GM19023 (cell line): Measurements from ENCODE around the gene MEF2C.

Source experiments
- ATAC-seq: cut with Tn5 transposase; IDR thresholded peaks from one replicate; pipeline ENCODE4 v1.9.1; 2021; ENCODE audit warnings: mild to moderate bottlenecking, moderate library complexity; ENCODE audit not compliant: unreplicated experiment

Gene MEF2C

GRCh38 chr5:88889189-88890069, 6.4 kb upstream of the MEF2C start:
- ATAC-seq: peak; percentile 56

DNA sequence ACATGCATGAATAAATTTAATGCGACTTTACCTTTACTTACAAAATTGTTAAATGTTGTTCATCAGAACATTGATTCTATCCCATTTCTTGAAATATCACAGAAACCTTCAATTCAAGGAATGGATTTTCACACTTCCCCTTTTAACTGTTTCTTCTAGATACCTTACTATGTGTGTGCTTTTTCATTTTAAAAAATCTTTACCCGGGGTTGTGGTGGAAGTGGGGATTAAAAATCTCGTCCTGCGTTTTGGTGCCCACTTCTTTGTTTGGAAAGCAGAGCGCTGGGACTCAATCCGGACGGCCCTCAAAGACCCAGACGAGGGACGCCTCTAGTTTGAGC, 5.8 kb upstream of the MEF2C start:
- peak; percentile 2 for ATAC-seq

GRCh38 chr5:88888291-88888690, 5.3 kb upstream of the MEF2C start:
- ATAC-seq: no peak

DNA sequence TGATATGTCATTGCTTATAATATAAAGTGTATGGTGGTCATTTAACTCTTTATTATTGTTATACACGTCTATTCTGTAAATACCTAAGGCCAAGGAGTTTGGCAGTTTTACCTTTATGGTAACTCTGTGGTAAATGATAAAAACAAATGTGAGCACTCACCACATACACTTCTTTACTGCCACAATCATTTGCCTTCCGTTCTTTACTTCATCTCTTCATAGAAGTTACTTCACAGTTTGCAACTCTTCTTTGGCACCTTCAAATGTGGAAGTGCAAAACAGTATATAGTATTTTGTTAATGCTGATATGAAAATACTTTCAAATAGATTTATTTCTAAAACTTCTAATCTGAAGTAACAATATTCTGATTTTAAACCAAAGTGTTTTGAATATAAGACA, 4.4 kb upstream of the MEF2C start:
- no peak for ATAC-seq

GRCh38 chr5:88886746-88887341, 3.9 kb upstream of the MEF2C start:
- ATAC-seq: no peak

GRCh38 chr5:88886252-88886651, 3.3 kb upstream of the MEF2C start:
- no peak for ATAC-seq

GRCh38 chr5:88885002-88885401, 2.0 kb upstream of the MEF2C start:
- ATAC-seq: no peak

DNA sequence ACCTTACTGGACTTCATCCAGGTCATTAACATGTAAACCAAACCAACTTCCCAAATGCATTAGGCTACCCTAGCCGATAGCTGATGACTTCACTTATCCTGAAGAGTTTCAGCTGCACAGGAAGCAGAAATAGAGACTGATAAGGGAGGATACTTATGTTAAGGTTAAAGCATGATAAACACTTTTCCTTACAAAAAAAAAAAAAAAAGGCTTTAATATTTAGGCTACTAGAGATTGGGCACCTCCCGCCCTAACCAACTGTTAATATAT, 1.6 kb upstream of the MEF2C start:
- no peak for ATAC-seq

DNA sequence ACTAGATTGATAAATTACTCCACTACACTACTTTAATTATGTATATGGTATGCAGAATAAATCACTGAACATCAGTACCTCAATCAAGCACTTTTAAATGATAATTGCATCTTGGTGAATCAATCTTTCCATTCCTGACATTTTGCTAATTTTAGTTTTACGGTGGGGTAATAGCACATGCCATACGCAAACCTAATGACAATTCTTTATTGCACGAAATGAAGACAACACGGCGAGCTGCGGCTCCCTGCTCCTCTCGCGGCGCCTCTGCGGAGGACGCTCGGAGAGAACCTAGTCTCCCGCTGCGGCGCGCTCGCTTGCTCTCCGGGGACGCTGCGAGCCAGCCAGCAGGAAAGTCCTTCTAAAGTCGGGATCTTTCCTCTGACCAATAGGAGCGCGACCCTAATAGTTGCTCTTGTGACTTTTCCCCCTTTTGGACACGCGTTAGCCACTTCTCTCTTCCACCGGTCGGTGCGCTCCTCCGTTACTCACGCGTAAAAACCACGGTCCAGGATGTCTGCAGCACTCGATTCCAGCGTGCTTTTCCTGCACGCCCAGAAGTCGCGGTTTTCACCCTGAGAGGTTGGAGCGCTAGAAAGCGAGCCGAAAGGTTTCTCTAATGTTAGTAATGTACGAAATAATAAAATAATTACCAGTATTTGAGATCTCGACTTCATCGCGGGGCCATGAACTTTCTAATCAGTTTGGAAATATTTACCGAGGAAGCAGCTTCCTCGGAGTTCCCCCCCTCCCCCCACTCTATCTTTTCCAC, 1.0 kb upstream of the MEF2C start:
- no peak for ATAC-seq

GRCh38 chr5:88882276-88883038, 527 bp downstream of the MEF2C start:
- ATAC-seq: no peak

DNA sequence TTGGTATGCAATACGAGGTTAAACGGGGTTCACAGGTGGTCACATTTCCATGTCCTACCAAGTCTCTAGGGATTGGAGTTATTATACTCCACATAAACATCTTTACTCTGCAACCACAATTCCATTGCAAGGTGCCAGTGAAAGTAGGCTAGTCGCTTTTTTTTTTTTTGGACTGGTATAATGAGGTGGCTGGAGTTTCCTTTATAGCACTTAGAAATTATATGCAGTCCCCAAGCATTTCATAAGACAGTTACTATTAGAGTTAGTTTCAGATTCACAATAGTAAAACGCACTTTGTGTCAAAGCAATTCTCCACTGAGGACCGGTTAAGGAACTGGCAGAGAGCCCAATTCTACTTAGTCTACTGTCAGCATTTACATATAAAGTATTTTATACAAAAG, 1.4 kb downstream of the MEF2C start:
- no peak for ATAC-seq

- no peak for ATAC-seq
Observed at GRCh38 chr5:88880201-88880600, 2.8 kb downstream of the MEF2C start.

DNA sequence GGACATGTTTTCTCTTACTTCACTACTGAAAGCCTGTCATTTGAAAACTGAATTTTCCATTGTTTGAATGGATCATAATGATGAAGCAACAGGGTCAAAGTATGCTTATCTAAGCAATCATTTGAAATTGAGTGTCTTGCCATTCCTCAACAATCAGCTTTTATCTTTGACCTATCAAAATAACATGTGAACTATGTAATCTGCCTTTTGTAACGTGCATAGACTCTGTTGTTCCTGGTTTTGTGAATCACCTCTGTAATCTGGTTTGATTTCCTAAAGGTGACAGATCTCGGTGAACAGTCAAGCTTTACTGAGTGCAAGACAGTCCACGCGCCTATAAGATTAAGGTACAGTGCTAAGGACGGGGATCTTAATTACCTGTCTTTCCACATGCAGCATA, 3.3 kb downstream of the MEF2C start:
- no peak for ATAC-seq

DNA sequence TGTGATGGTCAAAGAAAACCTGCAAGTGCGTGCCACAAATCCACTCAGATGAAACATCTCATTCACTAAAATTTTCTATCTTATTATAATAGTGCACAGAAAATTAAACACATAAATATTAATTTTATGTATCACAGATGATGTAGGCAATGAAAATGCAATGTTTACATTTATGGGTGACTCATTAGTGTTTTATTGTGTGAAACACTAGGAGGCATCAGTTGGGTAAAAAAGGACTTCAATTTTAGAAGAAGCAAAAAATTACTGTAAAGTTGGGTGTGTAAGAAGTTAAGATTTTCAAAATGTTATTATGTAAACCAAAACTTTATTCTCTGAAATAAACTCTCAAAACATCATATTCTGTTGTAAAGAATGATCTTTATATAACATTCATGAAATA, 4.0 kb downstream of the MEF2C start:
- ATAC-seq: no peak

DNA sequence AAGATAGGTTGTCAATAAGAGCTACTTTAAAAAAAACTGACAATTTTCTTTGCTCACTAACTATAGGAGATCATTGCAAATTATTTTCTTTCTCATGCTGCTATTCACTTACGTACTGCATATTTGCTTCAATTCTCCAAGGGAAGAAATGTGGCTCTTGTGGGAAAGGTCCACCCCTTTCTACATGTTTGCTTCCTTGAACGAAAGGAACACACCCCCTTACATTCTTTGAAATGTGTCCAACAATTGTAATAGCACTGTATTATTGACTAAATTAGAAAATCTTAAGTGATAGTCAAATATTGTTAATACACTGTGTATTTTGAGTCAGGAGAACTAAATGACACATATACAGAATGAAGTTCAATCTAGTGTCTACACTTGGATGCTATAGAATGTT, 5.2 kb downstream of the MEF2C start:
- no peak for ATAC-seq

DNA sequence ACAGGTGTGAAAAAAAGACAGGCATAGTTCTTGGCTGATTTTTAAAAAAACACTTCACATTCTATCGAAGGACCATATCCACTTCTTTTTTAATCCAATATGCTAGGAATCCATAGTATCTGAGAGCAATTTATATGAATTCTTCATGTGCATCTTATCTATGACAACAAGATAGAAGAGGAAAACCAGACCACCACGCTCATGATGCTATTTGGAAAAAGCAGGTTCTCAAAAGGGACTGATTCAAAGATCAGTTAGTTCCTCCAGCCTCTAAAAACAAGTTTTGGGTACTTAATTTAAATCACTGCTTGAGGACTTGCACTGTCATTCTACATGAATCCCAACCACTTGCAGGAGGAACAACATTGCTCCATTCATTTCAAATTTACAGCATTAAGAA, 6.3 kb downstream of the MEF2C start:
- no peak for ATAC-seq

DNA sequence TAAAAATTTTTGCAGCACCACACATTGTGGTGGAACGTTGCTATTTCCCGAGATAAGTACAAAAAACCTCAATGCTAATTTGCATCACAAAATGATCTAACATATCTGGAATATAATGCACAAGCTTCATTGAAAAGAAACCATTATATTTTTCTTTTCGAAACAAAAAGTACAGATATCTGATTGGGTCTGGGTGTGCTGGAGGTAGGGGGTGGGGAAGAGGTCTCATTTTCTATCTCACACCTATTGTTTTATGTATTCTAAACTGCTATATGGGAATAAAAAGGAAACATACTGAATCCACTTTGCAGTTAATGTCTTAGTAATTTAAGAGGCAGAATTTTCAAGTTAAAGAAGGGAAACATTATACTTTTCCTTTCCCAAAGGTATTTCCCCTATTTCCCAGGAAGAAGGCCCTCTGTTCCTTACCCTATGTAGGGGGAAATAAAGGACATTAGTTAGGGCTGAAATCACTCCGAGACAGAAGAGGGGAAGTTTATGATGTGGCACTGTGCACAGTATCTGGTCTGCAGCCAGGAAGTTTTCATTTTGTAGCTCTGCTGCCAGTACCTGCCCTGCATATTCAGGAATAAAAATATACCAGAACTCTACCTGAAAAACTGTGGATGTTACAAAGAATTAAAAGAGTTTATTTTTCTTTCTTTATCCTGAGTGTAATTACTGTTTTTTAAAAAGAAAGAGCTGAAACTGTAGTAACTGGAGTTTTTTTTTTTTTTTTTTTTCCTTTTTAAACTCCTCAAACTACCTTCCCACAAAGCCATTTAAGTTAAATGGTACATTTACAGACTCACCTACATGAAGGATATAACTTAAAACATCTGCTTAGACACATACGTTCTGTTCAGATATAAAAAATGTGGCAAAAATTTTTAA, 7.4 kb downstream of the MEF2C start:
- ATAC-seq: peak; percentile 48

DNA sequence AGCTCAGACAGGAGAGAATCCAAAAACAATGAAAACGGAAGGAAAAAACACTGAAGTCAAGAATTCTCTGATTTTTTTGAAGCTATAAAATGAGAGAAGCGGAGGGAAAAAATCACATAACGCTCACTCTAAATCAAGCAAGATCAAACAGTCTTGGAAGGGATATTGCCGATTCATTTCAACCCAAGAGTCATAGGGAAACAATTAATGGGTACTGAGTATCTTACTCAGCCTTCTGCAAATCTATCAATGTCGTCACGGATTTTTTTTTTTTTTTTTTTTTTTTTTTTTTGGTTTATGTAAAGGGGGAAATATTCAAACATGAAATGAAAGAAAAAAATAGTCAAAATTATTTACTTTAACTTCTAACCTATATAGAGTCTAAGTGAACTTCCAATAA, 9.5 kb downstream of the MEF2C start:
- no peak for ATAC-seq

- ATAC-seq: no peak
Observed at GRCh38 chr5:88872971-88873370, 10.0 kb downstream of the MEF2C start.

GRCh38 chr5:88870285-88870684, 12.7 kb downstream of the MEF2C start:
- ATAC-seq: no peak
